HG03045 (cell line): ENCODE measurements around the gene SLC17A9.

ENCODE experiments used
- ATAC-seq: cut with Tn5 transposase; IDR thresholded peaks from one replicate; pipeline ENCODE4 v1.9.1; 2021; ENCODE audit warnings: mild to moderate bottlenecking, moderate library complexity; ENCODE audit not compliant: unreplicated experiment

The SLC17A9 gene

DNA sequence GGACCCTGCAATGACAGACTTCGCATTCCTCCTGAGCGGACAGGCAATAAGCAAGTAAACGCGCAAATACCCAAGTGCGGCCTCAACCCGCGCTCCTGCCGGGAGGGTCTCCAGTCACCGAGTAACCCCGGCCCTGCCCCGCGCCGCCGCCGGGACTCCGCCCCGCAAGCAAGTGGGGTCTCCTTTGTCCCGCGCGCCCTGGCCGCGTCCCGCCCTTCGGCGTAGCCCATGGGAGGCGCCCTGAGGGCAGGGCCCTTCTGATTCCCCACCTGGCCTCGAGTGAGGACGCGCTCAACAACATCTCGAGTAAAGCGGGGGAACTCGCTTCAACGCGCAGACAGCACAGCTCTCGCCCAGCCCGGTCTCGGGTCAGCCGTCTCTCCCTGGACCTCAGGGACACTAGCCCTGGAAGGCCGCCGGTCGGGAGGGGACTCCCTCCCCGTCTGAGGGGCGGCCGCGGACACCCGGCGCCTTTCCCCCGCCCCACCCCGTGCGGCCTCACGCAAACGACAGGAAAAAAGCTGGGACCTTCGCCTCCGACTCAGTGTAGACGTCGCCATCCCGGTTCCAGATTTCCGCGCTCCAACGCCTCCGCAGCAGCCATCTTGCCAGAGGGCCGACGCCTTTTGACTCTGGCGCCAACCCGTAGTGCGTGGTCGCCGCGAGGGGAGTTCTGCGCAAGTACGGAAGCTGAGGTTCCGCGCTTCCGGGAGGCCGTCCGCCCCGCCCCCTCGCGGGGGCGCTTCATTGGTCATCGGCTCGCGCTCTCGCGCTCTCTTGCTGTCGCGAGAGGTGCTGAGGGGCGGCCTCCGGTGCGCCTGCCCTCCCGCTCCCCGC is 15.0 kb upstream of the SLC17A9 start:
- ATAC-seq = peak; percentile 79

DNA sequence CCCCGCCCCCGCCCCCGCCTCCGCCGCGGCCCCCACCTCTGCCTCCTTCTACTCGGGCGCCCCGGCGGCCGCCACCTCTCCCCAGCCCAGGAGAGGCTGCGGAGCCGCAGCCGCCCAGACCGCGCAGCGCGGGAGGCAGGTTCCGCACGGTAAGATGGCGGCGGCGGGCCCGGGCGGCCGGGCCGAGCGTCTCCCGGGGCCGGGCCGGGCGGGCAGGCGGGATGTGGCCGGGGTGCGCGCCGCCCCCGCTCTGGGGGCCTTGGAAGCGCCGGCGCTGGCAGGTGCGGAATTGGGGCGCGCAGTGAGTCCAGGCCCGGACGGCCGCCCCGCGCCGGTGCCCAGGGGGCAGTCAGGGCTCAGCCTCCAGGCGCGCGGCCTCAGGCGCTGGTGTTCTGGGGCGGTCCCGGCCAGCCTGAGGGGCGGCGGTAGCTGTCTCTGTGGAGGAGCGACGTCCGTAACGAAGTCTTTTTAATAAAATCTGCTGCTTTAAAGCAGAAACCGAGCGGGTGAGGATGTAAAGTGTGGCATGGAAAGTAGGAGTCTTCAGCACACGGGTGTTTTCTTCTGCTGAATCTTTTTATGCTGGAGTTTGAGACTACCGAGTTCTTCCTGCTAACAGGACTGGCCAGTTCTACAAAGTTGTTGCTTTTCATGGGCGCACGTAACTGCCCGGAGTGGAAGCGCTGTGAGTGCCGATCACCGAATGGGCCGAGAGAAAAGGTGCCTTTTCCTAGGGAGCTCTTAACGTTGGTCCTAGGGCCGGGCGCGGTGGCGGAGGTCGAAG is 14.2 kb upstream of the SLC17A9 start, which contains the start of gene GID8:
Gene GID8, plus strand, starts transcription at position 43 of the 784 bp plus-strand sequence. CDS start 3,356 bp downstream, outside the sequence.
- peak; percentile 44 for ATAC-seq

DNA sequence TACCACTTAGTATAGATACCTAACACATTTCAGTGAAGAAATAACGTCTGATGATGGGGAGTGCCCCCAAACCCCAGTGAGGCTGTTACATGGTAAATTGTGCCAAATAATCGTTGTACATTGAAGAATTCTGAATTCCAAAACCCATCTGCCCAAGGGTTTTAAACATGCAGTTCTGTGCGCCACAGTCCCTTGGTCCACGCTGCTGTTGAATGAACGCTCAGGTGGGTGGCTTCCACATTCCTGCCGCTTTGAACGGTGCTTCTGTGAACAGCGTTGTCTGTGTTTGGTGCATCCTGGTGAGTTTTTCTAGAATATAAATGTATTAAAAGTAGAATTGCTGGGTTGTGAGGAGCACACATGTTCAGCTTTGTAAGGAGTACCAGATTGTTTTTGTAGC is 11.6 kb upstream of the SLC17A9 start:
- ATAC-seq = no peak

DNA sequence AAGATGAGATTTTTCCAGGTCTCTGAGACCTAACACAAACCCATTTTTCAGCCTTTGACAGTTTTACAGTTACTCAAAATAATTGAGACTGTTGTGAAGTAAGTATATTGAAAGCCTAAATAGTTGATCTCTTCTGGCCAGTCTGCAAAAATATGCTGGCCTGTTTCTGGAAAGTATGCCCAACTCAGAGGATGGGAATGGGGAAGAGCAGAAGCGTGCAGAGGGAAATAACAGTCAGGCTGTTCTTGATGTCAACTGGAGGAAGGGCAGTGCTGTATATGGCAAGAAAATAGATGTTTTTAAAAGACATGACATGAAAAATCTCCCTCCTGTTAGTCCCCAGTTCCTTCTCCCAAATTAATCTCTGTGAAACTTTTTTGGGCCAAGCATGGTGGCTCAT is 10.7 kb upstream of the SLC17A9 start:
- no peak for ATAC-seq

DNA sequence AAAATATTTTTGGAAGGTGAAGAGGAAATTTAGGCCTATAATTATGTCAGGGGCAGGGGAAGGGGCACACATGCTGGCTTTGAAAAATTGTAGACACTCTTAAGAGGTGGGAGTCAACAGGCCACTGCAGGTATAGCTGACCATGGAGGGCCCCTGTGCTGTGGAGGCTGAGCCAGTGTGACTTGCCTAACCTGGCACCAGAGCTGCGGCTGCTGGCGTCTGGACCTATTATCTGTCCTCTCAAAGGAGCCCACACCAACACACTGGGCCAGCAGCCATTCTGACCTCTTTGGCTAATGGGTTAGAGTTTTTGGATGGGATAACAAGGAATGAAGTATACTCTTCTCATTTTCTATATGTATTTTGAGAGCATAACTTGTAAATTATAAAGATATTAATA is 10.1 kb upstream of the SLC17A9 start:
- no peak for ATAC-seq

DNA sequence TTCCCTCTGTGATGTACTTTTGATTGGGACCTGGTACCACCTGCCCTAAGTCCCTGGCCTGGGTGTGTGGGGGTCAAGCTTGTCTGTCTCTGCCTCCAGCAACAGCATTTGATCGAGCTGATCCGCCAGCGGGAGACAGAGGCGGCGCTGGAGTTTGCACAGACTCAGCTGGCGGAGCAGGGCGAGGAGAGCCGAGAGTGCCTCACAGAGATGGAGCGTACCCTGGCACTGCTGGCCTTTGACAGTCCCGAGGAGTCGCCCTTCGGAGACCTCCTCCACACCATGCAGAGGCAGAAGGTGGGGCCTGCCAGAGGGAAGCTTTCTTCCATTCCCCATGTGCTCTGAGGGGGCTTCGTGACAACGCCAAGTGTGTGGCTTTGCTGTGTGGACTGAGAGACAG is 9.1 kb upstream of the SLC17A9 start:
- ATAC-seq = no peak

DNA sequence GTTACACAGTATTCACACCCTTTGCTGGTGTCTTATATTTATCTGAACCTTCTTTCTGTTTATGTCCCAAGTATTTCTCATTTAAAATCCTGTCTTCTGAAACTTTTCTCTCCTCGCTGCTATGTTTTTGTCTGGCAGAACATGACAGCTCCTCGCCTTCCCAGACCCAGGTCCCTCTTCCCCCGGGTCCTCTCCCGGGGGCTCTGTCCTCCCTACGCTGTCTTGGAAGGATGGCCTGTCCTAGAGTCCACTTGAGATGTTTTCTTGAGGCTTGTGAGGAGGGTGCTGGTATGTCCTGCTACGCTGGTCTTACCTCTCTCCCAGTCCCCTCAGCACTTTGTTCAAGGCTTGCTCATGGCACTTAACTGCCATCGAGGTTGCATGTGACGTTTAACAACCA is 8.3 kb upstream of the SLC17A9 start:
- no peak for ATAC-seq

DNA sequence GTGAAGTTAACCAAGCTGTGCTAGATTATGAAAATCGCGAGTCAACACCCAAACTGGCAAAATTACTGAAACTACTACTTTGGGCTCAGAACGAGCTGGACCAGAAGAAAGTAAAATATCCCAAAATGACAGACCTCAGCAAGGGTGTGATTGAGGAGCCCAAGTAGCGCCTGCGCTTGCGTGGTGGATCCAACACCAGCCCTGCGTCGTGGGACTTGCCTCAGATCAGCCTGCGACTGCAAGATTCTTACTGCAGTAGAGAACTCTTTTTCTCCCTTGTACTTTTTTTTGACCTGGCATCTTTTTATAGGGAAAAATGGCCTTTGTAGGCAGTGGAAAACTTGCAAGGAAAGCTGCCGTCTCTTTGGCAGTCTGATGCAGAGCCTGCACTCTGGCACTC is 7.8 kb upstream of the SLC17A9 start:
- no peak for ATAC-seq

DNA sequence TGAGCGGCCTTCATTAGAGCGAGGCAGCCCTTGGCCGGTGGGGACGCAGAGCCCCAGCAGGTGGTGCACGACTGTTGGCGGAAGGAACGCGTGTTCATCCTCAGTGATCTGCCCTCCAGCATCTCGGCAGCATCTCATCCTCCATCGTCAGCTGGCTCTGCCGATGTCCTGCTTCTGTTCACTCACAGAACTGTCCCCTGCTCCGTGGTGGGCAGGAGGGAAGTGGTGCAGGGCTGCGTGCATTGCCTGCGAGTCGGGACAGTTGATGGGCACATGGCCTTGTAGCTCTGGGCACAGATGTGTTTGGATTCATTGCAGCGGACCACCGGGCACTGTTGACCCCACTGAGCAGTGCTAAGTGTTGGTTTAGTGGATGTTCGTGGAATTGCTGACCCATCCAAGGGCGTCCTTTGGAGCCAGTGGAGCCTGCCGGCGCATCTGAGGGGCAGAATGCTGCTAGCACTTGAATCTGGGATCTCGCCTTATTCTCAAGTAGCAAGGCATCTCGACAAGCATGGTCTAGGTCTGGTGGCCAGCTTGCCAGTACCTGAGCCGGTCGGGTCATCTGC is 6.7 kb upstream of the SLC17A9 start:
- no peak for ATAC-seq

DNA sequence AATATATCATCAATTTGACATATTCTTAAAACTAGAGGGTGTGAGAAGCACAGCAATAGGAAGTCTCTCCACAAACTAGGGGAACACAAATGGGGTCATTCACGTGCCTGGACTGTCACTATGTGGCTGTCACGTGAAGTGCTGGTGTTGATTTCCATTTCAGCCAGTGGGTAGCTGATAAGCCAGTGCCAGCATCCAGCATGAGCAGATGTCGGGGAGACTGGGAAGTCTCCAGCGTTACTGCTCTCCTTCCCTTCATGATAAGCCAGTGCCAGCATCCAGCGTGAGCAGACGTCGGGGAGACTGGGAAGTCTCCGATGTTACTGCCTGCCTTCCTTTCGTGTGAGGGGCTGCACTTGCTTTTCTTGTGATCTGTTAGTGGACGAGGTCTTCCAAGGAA is 5.6 kb upstream of the SLC17A9 start:
- no peak for ATAC-seq

DNA sequence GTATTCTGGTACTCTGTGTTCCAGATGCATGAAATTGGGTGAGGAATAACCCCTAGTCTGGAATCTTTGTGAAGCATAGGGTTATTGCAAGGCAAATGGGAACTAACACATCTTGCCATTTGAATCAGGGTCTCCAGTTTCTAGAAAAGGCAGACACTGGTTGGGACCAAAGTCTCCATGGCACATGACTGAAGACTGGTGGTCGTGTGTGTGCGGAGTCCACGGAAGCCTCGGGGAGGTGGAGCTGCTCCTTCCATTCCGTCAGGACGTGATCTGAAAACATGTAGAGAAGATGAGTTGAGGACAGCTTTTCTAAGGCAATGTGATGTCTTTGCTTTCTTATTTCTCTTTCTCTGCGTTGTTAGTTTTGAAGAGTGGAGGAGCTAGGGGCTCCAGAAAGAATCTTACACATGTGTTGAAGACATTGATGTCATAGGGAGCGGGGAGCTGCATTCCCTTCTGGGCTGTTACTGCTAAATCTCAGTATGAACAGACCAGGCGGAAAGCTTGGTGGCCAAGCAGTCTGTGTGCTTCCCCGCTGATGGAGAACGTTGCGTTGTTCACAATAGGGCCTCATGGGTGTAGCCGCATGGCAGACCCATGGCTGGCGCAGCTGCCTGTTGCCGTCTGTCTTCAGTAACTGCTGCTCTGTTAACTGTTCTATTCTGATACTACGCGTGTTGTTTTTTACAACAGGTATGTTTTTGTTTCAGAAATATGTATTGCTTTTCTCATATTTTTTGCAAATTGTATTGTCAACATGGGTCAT is 4.8 kb upstream of the SLC17A9 start:
- no peak for ATAC-seq

DNA sequence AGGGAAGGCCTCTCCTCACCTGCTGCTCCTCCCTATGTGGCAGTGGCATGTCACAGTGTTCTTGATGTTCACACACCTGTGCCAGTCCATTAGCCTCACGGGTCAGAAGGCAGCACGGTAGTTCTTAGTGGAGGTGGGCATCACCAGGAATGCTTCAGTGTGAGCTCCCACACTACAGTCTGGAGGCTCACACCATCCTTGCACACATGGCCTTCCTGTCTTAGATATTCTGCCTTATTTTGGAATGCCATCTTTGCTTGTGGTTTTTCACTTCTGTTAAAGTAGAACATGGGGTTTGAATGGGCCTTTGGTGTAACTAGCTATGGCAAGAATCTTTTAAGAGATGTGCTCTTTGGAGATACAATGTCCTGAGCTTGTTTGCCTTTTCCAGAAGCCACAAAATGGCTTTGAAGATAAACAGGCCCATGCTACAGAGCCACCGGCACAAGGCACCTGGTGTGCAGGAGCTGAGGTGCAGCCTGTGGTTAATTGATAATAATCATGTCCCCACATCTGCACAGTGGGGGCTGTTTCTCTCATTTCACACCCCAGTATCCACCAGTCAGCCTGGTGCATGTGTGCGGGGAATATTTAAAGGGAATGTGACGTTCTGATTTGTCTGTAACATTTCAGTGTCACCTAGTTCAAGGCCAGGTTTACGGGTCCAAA is 3.2 kb upstream of the SLC17A9 start:
- ATAC-seq = no peak

DNA sequence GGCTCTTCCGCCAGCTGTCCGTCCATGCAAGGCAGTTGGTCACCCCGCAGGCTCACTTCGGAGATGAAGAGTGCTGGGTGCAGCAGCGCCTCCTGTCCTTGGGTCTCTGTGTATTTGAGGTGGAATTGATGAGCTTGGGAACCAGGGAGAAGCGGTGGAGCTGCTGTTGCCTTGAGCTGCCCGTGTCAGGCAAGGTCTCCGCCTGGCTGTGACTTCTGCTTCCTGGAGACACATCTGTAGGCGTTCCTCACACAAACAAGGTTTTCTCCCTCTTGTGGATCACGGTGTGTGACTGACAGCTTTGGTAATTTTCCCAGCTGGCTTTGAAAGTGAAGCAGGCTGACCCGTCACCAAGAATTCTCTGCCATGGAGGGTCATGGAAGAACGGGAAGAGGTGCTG is 2.5 kb upstream of the SLC17A9 start:
- no peak for ATAC-seq

DNA sequence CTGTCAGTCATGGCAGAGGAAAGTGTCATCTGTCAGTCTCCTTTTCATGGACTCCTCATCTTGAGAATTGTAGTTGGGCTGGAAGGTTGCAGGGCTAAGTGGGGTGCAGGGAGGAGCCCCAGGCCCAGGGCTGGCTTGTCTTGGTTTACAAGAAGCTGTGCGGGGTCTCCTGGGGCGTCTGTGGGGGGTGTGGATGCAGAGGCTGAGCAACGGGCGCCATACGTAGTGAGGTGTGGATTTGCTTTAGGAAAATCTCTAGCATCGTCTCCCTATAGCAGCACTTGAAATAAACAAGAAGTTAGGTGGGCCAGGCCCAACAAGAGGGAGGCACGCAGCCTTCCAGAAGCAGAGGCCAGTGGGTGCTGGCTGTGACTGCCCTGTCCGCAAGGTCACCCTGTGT is 1.8 kb upstream of the SLC17A9 start:
- no peak for ATAC-seq

DNA sequence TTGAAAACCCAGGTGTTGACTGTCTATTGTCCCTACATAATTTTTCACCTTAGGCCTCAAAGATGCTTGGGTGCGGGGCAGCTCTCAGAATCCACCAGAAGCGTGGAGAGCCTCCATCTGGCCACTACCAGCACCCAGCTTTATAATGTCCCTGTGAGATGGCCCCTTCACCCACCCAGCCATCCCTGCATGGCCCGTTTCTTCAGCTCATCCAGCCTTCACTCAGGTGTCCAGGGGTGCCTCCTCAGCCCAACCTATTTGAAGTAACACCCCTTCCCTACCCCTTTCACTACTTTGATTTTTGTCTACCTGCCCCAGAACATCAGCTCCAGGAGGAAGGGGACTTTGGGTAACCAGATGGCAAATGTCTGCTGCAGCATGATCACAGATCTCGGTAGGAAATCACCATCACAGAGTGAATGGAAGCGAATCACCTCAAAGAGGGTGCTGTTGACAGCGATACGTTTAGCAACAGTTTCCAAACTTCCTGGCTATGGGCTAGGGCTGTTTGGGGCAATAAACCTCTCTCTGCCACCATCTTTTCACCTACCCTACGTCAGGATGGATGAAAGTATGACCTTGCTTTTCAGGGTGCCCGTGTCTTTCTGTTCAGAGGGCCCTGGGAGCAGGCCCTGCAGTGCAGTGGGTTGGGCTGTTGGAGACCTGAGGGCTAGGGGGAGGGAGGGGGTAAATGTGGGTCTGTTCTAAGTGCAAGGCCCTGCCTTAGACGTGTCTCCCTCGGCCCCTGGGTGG is 1.2 kb upstream of the SLC17A9 start:
- ATAC-seq = no peak

DNA sequence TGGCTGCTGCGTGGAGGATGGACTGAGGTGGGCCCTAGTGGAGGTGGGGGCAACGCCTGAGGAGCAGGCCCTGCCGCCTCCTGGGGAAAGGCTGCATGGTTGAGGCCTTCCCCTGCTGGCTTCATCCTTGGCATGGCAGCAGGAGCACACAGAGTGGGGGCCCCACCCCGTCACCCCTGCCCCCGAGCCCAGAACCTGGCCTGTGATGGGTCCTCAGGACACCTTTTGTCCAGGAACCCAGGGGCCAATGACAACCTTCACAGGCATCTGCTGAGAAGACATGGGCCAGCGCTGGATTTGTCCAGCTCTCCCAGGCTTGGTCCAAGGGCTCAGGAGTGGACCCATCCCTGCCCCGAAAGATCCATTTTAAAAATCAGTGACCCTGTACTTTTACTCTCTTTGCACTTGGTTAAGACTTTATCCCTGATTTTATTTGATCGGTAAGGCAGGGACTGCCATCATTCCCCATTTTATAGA is 575 bp upstream of the SLC17A9 start:
- no peak for ATAC-seq

DNA sequence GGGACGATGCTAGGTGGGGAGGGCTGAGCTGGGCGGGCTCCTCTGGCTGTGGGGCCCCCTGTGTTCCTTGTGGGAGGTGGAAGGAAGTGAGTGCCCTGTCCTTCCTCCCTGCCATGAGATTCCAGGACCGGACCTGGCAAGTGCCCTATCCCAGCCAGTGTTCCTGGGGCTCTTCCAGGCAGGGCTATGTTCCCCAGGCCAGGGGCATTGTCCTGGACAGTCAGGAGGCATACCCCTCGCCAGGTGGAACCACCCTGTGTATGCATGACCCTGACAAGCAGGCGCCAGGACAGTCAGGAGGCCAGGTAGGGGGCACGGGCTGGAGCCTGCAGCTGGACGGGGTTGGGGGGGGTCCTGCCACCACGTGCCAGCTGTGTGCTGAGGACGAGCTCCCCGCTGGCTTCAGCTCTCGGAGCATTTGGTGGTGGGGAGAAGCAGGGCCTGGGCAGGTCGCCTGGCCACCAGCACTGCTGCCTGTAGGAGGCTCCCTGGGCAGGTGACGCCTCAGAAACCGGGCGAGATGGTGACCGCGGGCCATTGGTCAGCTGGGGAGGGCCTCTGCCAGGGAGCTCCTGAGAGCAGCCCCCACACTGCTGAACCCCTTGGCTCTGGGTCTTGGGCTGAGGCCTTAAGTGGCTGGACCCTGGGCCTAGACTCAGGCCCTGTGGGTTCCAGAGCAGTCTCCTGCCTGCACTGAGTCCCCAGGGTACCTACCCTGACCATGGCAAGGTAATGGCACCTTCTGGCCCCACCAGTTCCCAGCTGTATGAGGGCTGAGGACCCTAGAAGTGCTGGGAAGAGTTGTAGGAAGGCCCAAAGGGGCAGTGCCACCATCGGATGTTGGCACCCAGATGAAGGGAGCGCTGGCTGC is 694 bp downstream of the SLC17A9 start:
- no peak for ATAC-seq

DNA sequence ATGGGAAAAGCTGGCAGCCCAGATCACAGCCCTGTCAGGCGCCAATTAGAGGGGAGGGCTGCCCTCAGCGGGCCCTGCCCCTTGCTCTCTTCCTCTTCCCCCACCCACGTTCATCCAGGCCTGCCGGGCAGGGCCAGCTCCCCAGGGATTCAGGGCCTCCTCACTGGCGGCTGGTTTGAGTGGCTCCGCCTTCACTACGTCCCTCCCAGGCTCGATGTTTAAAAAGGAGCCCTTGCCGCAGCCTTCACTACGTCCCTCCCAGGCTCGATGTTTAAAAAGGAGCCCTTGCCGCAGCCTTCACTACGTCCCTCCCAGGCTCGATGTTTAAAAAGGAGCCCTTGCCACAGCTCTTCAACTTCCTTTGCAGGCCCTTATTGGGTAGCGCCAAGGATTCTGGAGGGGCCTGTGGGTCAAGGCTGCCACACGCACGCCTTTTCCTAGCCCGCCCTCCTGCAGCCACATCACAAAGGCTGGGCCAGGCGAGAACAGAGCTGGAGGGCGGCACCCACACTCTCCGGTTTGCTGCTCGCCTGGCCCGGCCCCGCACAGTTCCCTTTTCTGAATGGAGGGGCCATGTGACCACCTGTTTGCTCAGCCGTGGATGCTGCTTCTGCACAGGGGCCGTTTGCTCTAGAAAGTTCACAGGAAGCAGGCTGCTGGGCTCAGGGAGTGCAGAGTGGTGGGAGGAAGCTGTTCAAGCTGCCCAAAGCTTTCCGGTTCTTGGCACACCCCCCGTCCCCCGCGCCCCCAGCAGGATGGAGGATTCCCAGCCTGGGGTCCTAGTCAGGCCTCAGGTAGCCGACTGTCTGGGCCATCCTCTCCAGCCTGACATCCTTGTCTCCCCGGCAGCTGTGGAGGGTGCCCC is 1.6 kb downstream of the SLC17A9 start:
- peak; percentile 71 for ATAC-seq
